HCT116 (cell line): ENCODE data around the gene OPN4.

ENCODE experiments used
- ATF3 ChIP-seq: IDR thresholded peaks from 2 replicates; pipeline ENCODE4 v1.6.1; 2012
- EZH2 ChIP-seq: fragments of 200-600 bp; sonication (generic); IDR thresholded peaks from 2 replicates; pipeline ENCODE4 v1.6.1; 2017; ENCODE audit warnings: antibody characterized with exemption, mixed run types
- MAX ChIP-seq: IDR thresholded peaks from 2 replicates; pipeline ENCODE4 v1.6.1; 2012
- ZNF274 ChIP-seq: fragments of 200-500 bp; sonication (Bioruptor generic); IDR thresholded peaks from 2 replicates; pipeline ENCODE4 v1.6.1; 2014; ENCODE audit warnings: mild to moderate bottlenecking, low read depth, low read length, inconsistent platforms

- TF ChIP-seq ZNF274: no peak
- no peak for TF ChIP-seq EZH2
- no peak for TF ChIP-seq MAX
- no peak for TF ChIP-seq ATF3
Measured at GRCh38 chr10:86648704-86649427, 5.5 kb upstream of the OPN4 start.
